ENCODE results near the gene WDR7. TPM values are rescaled to one million over a fixed set of nuclear protein-coding genes. Genes with fewer than 3 reads are reported as not detected.

WDR7 gene
- total and polyA plus RNA-seq, 10 of the 15 experiments (the other 5 are each of a cell fraction or from before 2014, with no cell fraction given) = 2.8 to 16.5 (median 11.7) TPM

DNA sequence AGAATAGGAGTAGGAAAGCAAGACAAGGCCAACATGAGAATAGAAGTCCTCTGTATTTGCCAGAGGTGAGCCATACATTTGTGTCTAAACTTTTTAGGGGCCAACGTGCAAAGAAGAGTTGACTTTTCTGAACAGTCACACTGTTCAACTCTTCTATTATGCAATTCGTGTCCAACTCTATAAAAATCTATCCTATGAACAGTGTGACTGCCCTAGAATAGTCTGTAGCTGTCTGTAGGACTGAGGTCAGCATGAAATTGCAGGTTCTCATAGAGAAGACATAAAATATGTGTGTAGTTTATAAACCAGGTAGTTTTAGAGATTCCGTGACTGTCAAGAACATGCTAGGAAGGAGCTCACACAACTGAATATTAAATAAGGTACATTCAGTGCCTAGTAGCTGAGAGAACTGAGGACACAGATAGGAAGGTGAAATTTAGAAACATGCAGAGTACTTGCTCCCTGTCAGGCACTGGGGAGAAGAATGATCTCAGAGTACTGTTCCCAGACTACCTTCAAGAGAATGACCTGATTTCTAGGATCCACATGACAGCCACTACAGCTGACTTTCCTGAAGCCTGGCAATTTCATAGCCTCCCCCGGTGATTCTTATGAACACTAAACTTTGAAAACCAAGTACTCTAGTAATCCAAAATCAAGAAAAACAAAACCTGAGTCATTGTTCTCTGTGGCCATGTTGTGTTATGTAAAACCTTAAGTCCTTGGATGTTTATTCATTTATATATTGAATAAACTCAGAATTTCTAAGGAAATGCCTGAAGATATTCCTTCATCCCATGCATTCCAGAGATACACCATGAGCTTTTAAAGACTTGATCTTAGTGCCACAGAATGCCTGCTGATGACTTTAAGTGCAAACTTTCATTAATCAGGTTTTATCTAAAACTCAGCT, 294.3 kb downstream of the WDR7 start:
- FAIRE-seq = no peak
- in situ Hi-C loops (cut with MboI) = no loop called here

More for the DNA sequence above, 294.3 kb downstream of the WDR7 start:
- intact Hi-C loops (cut with micrococcal nuclease; ENCODE audit: unreplicated experiment) = no loop called here
- TF ChIP-seq ZNF274 (IDR thresholded peaks at IDR 0.05; ENCODE audit: insufficient read depth, insufficient read length) (no peak), NFYA (IDR thresholded peaks at IDR 0.05; ENCODE audit: borderline replicate concordance, low read depth, low read length) (no peak), JUND (IDR thresholded peaks at IDR 0.05; ENCODE audit: low read depth, low read length) (no peak)
- TF ChIP-seq, protein P1, sequence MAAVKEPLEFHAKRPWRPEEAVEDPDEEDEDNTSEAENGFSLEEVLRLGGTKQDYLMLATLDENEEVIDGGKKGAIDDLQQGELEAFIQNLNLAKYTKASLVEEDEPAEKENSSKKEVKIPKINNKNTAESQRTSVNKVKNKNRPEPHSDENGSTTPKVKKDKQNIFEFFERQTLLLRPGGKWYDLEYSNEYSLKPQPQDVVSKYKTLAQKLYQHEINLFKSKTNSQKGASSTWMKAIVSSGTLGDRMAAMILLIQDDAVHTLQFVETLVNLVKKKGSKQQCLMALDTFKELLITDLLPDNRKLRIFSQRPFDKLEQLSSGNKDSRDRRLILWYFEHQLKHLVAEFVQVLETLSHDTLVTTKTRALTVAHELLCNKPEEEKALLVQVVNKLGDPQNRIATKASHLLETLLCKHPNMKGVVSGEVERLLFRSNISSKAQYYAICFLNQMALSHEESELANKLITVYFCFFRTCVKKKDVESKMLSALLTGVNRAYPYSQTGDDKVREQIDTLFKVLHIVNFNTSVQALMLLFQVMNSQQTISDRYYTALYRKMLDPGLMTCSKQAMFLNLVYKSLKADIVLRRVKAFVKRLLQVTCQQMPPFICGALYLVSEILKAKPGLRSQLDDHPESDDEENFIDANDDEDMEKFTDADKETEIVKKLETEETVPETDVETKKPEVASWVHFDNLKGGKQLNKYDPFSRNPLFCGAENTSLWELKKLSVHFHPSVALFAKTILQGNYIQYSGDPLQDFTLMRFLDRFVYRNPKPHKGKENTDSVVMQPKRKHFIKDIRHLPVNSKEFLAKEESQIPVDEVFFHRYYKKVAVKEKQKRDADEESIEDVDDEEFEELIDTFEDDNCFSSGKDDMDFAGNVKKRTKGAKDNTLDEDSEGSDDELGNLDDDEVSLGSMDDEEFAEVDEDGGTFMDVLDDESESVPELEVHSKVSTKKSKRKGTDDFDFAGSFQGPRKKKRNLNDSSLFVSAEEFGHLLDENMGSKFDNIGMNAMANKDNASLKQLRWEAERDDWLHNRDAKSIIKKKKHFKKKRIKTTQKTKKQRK (IDR thresholded peaks at IDR 0.05; ENCODE audit: low read depth, low read length) = no peak
- RAD21 ChIA-PET (ENCODE audit: unreplicated experiment) = no interaction called here
- no peak for ATAC-seq
- no peak overlapping the region for H2AFZ ChIP-seq (ENCODE audit: control insufficient read depth, low read depth, low read length)
- H4K20me1 ChIP-seq (ENCODE audit: control insufficient read depth, insufficient read depth) = no peaks in the 10 kb centered on the region
- H3K36me3 ChIP-seq (ENCODE audit: control insufficient read depth in 2 of 2, insufficient read depth in 2 of 2, low read length in 1 of 2) = no peaks in the 10 kb centered on the region
- no peak for DNase-seq (ENCODE audit: low read depth, low spot score)
- POLR2A ChIA-PET = no interaction called here
- no peaks in the 10 kb centered on the region for H3K27me3 ChIP-seq (replicated peaks in 1 of 2; ENCODE audit: control insufficient read depth in 2 of 2, insufficient read depth in 2 of 2, low read length in 1 of 2)
- H3K9ac ChIP-seq (ENCODE audit: control insufficient read depth, insufficient read depth, low read length) = no peak overlapping the region
- H3K27ac ChIP-seq (ENCODE audit: control insufficient read depth, insufficient read depth) = no peak overlapping the region
- CTCF ChIA-PET = interaction anchor here (0.5 to 1.0 kb wide), 4 partner anchors 15 to 1607 kb away, joined by 3 read pairs; no protein-coding TSS in a partner anchor
- BruUV-seq (replicated peaks) = no TSS peak
- WGBS (ENCODE audit: insufficient coverage, insufficient replicate concordance, low lambda C conversion rate, missing lambda C conversion rate) = 90% methylated on average over 4 of the region's 4 CpGs
- SMC1A ChIA-PET (ENCODE audit: uncharacterized antibody, unreplicated experiment) = interaction anchor here (0.7 to 4.4 kb wide), 4 partner anchors 10 to 75 kb away, joined by 3 to 17 read pairs (median 4); no protein-coding TSS in a partner anchor
- H3K4me3 ChIP-seq = no peak overlapping the region
- no peaks in the 10 kb centered on the region for H3K4me1 ChIP-seq (ENCODE audit: control insufficient read depth, insufficient read depth, low read length)
- no peak overlapping the region for H3K4me2 ChIP-seq (ENCODE audit: control insufficient read depth, insufficient read depth)
- no peaks in the 10 kb centered on the region for H3K79me2 ChIP-seq (ENCODE audit: control insufficient read depth, insufficient read depth, low read length)
- H3K9me3 ChIP-seq (replicated peaks; ENCODE audit: control insufficient read depth, insufficient read depth, low read length) = no peaks in the 10 kb centered on the region
